NCI-H2227 treated with DMSO at 0.1 percent for 48 hours (cell line): ENCODE measurements around the gene PTPRK.
"Not testable (repeated sequence)": the region's sequence is repeated elsewhere in the genome, so short reads cannot be mapped to it uniquely, and the experiment has no call there.

ENCODE experiments used
- DNase-seq: peaks from one replicate; lab custom pipeline; 2025; lab: John Stamatoyannopoulos, UW

PTPRK gene

GRCh38 chr6:128005009-128005408 lies 515.4 kb downstream of the PTPRK start:
- no peak for DNase-seq

GRCh38 chr6:128000363-128000762 lies 520.0 kb downstream of the PTPRK start:
- DNase-seq = no peak

DNA sequence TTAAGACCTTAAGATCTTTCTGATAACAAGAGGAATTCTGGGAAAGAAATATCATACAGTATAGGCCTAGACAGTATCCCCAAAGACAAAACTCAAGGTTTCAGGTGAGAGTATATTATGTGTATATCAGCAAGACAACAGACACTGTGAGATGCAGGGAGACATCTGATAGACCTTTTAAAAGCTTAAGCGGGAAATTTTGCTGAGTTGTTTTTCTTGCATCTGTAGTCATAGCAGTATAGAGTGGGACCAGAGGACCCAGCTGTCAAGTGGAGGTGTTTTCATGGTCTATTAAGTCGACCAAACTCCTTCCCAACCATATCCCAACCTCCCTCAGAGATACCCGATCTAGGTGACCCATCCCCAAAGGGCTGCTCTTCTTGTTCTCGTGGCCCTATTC lies 521.4 kb downstream of the PTPRK start:
- DNase-seq = no peak

DNA sequence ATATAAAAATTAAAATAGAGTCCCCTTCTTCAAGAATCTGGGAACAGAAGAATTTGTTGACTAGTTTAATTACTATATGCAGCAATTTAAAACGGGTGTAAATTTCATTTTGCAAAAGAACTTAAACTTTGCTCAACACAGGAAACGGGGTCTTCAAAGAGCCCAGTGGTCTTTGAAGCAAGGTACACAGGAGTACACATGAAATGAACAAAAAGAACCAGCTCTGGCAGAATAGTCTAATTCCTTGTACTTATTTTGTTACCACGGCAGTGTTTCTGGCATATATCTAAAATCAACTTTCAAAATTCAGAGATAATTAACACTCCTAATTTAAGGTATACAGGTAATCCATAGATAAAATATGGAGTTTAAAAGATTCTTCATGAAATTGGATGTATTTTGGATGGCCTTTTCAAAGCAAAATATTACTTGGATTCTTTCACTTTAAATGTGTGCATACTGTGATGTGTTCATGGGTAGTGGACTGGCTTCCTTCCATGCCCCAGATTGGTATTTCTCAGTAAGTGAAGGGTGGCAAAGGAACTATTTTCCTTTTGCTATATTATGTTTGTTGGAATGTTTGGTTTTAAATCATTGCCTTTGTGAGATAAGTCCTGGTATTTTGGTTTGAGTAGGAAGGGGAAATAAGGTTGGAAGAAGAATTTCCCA lies 522.8 kb downstream of the PTPRK start:
- no peak for DNase-seq

- no peak for DNase-seq
Observed at GRCh38 chr6:127996925-127997324, 523.5 kb downstream of the PTPRK start.

GRCh38 chr6:127992144-127992543 lies 528.3 kb downstream of the PTPRK start:
- no peak for DNase-seq

- no peak for DNase-seq
Observed at GRCh38 chr6:127990074-127990473, 530.3 kb downstream of the PTPRK start.

- DNase-seq = no peak
Observed at GRCh38 chr6:127980996-127981395, 539.4 kb downstream of the PTPRK start.

- not testable (repeated sequence) for DNase-seq
Observed at GRCh38 chr6:127978185-127978584, 542.2 kb downstream of the PTPRK start.

- no peak for DNase-seq
Observed at GRCh38 chr6:127976796-127977195, 543.6 kb downstream of the PTPRK start.

DNA sequence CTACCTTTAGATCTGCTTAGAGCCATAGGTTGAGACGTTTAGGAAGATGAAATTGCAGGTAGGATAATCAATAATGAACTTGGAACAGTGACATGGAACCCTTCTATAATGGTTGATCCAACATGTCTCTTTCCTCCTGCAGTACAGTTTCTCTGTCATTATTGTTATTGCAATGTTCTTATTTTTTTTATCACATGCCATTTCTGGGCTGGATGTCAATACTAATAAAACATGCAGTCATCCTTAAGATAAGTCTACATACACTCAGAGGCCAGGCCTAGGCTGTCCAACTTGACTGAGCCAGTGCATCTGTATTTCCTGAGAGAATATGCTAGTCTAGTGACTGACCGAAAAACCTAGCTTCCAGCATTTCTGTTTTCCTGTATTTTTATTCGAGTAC lies 544.3 kb downstream of the PTPRK start:
- no peak for DNase-seq

- DNase-seq = no peak
Observed at GRCh38 chr6:127972815-127973214, 547.6 kb downstream of the PTPRK start.

GRCh38 chr6:127971945-127972391 lies 548.4 kb downstream of the PTPRK start:
- no peak for DNase-seq

DNA sequence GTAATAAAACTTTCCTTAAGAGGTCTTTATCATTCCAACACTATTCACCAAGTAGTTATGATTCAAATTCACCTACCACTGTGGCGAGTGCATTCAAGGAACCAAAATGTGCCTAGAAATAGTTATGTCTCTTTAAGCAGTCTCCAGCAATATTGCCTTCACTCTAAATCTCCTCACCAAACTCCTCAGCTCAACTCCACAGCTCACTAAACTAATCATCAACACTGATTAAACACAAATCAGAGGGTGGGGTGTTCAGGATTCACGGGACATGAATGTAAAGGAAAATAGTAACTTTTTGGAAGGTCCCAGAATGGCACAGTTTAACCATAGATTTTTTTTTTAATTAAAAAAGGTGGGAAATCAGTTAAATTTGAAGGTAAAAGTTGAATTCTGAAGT lies 549.0 kb downstream of the PTPRK start:
- no peak for DNase-seq

GRCh38 chr6:127969701-127970100 lies 550.7 kb downstream of the PTPRK start:
- no peak for DNase-seq

DNA sequence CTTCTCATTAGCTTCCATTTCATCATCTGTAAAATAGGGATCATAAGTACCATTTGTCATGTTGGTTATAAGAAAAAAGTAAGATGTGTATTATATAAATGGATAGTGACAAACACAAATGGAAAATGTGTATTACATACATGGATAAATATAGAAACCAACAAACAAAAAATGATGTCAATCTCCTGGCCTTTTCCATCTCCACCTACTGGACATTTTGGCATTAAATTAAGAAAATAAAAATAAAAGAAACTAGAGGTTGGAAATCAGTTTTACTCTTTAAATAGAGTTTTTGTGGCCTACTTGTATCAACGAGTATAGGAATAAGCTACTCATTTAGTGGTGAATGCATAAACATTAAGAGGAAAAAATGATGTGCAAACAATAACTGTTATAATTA lies 552.0 kb downstream of the PTPRK start:
- no peak for DNase-seq

DNA sequence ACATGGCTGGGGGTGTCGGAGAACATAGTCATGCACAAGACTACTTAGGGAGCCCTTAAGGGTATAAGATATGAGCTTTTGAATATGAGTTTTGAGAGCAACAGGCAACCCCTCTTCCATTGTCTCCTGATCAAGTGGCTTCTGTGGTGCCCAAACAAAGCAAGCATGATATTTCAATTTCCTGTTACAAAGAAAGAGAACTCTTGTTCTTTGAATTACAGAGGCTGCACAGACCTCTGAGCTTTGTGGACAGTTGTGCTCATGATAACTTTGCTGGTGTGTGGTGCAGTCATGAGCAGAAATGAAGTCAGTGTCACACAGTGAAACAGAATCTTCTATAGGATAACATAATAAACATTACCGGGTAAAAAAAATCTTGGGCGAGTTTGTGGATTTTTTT lies 552.7 kb downstream of the PTPRK start:
- DNase-seq = no peak

DNA sequence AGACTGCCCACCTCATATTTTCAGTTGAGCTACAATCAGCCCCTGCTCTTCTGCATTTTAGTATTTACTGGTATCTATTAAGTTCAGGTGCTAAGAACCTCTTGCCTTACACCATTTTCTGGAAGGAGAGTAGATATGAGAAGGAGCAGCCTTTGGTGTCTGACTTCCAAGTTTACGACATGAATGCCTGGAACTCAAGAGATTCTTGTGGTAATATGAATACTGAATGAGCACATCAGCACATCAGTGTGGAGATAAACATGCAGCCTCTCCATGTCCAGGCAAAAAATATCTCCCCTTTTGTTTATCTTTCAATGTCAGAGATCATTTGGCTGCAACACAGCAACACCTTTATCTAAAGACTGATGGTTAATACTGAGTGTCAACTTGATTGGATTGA lies 553.8 kb downstream of the PTPRK start:
- DNase-seq = no peak

- DNase-seq = no peak
Observed at GRCh38 chr6:127963495-127963894, 556.9 kb downstream of the PTPRK start.

DNA sequence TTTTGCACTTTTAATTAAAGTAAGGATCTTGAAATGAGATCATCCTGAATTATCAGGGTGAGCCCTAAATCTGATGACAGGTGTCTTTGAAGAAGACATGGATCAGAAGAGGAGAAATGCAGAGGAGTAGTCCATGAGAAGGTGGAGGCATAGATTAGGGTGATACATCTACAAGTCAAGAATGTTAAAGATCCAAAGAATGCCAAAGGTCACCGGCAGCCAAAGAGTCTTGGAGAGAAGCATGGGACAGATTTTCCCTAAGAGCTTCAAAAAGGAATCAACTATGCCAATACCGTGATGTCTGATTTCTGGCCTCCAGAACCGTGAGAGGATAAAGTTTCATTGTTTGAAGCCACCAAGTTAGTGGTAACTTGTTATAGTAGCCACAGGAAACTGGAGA lies 560.5 kb downstream of the PTPRK start:
- DNase-seq = no peak

DNA sequence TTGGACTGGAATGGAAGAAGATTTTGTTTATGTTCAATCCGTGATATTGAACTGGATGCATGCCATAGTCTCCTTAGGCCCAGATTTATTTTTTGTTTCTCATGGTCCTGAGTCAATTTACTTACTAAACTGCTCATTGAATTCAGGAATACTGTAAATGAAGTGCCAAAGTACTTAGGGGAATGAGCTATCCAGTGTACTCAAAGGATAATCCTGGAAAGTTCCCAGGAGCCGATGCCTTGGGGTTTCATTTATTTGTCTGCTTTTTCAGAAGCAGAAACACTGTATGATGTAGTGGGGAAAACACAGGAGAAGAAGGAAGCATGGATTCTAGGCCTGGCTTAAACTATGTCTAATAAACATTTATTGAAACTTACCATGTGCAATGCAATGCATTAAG lies 563.4 kb downstream of the PTPRK start:
- DNase-seq = no peak

GRCh38 chr6:127956260-127956888 lies 564.0 kb downstream of the PTPRK start:
- DNase-seq = no peak

GRCh38 chr6:127954082-127954481 lies 566.3 kb downstream of the PTPRK start:
- DNase-seq = no peak

DNA sequence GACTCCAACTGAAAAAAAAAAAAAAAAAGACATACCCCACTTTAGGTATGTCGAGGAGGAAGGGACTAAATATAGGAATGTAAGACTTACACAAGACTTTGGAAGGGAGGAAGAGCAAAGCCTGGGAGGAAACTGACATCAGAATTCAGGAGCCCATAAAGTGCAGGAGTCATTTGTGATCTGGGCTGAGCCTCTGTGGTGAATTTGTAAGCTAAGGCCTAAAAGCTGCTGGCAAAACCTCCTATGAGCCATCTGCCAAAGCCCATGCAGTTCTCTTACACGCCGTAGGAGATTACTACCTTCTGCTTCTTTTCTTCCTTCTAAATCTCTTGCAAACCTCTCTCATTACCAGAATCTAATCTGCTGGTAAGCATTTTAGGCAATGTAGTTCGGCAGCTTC lies 567.6 kb downstream of the PTPRK start:
- no peak for DNase-seq
